Astrocyte (in vitro differentiated cells and primary cell): ENCODE measurements around the gene PDE11A. TPM values are rescaled to one million over a fixed set of nuclear protein-coding genes. Genes with fewer than 3 reads are reported as not detected.

ENCODE experiments used
- DNase-seq: peaks from one replicate; pipeline ENCODE4 v3.0.0-alpha.2; 2010; ENCODE audit warnings: low read depth
- FAIRE-seq: peaks from 2 replicates; lab custom pipeline; 2011; peaks lifted over from hg19 to GRCh38; lab: Jason Lieb, UNC
- H2AFZ ChIP-seq: 2 replicates; pipeline ENCODE4 v1.6.0; 2012; ENCODE audit warnings: low read depth, low read length, inconsistent platforms
- H3K27ac ChIP-seq: 2 replicates; pipeline ENCODE4 v1.5.1; 2011; ENCODE audit warnings: low read depth, low read length, inconsistent platforms
- H3K27me3 ChIP-seq: 2 replicates; pipeline ENCODE4 v1.6.0; 2011; ENCODE audit warnings: low read length, inconsistent platforms; ENCODE audit not compliant: insufficient read depth
- H3K36me3 ChIP-seq: 2 replicates; pipeline ENCODE4 v1.5.1; 2011; ENCODE audit warnings: low read length, inconsistent platforms; ENCODE audit not compliant: insufficient read depth
- H3K4me1 ChIP-seq: 2 replicates; pipeline ENCODE4 v1.5.1; 2011; ENCODE audit warnings: low read length, inconsistent platforms; ENCODE audit not compliant: insufficient read depth
- H3K4me2 ChIP-seq: 2 replicates; pipeline ENCODE4 v1.6.0; 2012; ENCODE audit warnings: low read length, inconsistent platforms
- H3K4me3 ChIP-seq: 2 replicates; pipeline ENCODE4 v1.5.1; 2011; ENCODE audit warnings: low read depth, mild to moderate bottlenecking, low read length, inconsistent platforms; ENCODE audit not compliant: insufficient read depth
- H3K79me2 ChIP-seq: 2 replicates; pipeline ENCODE4 v1.6.0; 2012; ENCODE audit warnings: mild to moderate bottlenecking, low read length, inconsistent platforms; ENCODE audit not compliant: insufficient read depth
- H3K9ac ChIP-seq: 2 replicates; pipeline ENCODE4 v1.6.0; 2012; ENCODE audit warnings: mild to moderate bottlenecking, low read length, inconsistent platforms
- H3K9me3 ChIP-seq: 2 replicates; pipeline ENCODE4 v1.5.1; 2012; ENCODE audit warnings: low read depth, mild to moderate bottlenecking, low read length, inconsistent platforms; ENCODE audit not compliant: insufficient read depth
- H4K20me1 ChIP-seq: 2 replicates; pipeline ENCODE4 v1.6.0; 2012; ENCODE audit warnings: low read length, inconsistent platforms; ENCODE audit not compliant: insufficient read depth
- H3K27ac Mint-ChIP-seq: one replicate; pipeline ENCODE4 v1.8.0; 2021; ENCODE audit warnings: mild to moderate bottlenecking, mixed read lengths; ENCODE audit not compliant: unreplicated experiment
- H3K27me3 Mint-ChIP-seq: one replicate; pipeline ENCODE4 v1.8.0; 2021; ENCODE audit warnings: low read depth, mixed read lengths; ENCODE audit not compliant: unreplicated experiment
- H3K36me3 Mint-ChIP-seq: one replicate; pipeline ENCODE4 v1.8.0; 2021; ENCODE audit warnings: low read depth, mixed read lengths; ENCODE audit not compliant: unreplicated experiment
- H3K4me1 Mint-ChIP-seq: one replicate; pipeline ENCODE4 v1.8.0; 2021; ENCODE audit warnings: low read depth, mixed read lengths; ENCODE audit not compliant: unreplicated experiment
- H3K4me3 Mint-ChIP-seq: one replicate; pipeline ENCODE4 v1.8.0; 2021; ENCODE audit warnings: mild to moderate bottlenecking, moderate library complexity, mixed read lengths; ENCODE audit not compliant: unreplicated experiment
- H3K9me3 Mint-ChIP-seq: one replicate; pipeline ENCODE4 v1.8.0; 2021; ENCODE audit warnings: mild to moderate bottlenecking, mixed read lengths; ENCODE audit not compliant: unreplicated experiment
- EZH2 ChIP-seq: IDR thresholded peaks from 2 replicates; pipeline ENCODE4 v1.6.1; 2012; ENCODE audit warnings: mild to moderate bottlenecking, low read length, inconsistent platforms; ENCODE audit not compliant: insufficient read depth
- total RNA-seq: library from RNA; stranded (reverse); gene quantifications from 2 replicates; pipeline ENCODE4 v1.2.1, GENCODE V29; 2021
- TF ChIP-seq, protein P1 (sequence below): IDR thresholded peaks from 2 replicates; pipeline ENCODE4 v1.5.1; 2011; ENCODE audit warnings: low read depth, mild to moderate bottlenecking, inconsistent platforms, low read length, moderate library complexity; ENCODE audit not compliant: insufficient read depth

PDE11A gene
- total RNA-seq, 1 donor from 2014 or later = 0.45 TPM

DNA sequence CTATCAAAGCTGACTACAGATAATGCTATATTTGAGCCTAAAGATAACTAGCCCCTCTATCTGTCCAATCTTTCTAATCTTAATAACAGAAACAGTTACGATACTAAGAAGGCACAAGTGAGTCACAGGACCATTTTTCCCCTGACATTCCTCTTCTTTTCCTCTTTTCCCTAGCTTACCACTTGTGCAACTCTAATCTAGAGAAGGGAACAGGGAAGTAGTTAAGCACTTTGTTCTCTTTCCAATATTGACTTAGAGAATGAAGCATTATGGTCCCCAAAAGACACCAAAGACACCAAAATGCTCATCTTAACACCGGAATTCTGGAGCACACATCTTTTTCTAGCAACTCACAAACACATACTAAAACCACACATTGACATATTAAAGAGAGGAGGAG, 1.8 kb downstream of the PDE11A start:
- Mint-ChIP-seq H3K27ac (no peak overlapping the region), H3K27me3 (no peaks in the 10 kb centered on the region), H3K4me1 (peaks cover 21% of the 10 kb centered on the region), H3K4me3 (no peak overlapping the region), H3K36me3 (no peaks in the 10 kb centered on the region), H3K9me3 (no peaks in the 10 kb centered on the region)
- DNase-seq (peak; percentile 9), FAIRE-seq (no peak)
- Histone ChIP-seq H3K27me3 (no peaks in the 10 kb centered on the region), H4K20me1 (no peaks in the 10 kb centered on the region), H3K27ac (no peak overlapping the region), H3K4me2 (no peak overlapping the region), H3K9ac (no peak overlapping the region), H3K79me2 (no peaks in the 10 kb centered on the region), H3K4me1 (peaks cover 9% of the 10 kb centered on the region), H3K9me3 (no peaks in the 10 kb centered on the region), H3K4me3 (no peak overlapping the region), H2AFZ (no peak overlapping the region), H3K36me3 (no peaks in the 10 kb centered on the region)
- TF ChIP-seq EZH2 = no peak
- TF ChIP-seq, protein P1, sequence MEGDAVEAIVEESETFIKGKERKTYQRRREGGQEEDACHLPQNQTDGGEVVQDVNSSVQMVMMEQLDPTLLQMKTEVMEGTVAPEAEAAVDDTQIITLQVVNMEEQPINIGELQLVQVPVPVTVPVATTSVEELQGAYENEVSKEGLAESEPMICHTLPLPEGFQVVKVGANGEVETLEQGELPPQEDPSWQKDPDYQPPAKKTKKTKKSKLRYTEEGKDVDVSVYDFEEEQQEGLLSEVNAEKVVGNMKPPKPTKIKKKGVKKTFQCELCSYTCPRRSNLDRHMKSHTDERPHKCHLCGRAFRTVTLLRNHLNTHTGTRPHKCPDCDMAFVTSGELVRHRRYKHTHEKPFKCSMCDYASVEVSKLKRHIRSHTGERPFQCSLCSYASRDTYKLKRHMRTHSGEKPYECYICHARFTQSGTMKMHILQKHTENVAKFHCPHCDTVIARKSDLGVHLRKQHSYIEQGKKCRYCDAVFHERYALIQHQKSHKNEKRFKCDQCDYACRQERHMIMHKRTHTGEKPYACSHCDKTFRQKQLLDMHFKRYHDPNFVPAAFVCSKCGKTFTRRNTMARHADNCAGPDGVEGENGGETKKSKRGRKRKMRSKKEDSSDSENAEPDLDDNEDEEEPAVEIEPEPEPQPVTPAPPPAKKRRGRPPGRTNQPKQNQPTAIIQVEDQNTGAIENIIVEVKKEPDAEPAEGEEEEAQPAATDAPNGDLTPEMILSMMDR = no peak

DNA sequence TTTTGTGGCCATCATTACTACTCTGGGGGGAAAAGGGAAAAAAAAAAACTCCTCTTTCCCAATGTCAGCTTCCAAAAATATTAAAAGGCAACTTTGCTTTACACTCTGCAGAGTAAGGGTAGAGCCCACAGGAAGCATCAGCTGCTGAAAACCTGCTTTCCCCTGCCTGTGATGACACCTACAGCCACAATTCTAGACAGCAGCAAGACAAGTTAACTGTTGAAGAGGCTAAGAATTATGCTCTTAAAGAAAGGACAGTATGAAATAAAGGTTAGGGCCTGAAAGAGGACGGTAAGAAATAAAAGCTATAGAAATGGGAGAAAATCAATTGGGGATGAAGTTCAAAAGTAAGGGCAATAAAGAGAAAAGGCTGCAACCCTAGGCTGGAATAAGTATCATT, 3.0 kb downstream of the PDE11A start:
- no peak overlapping the region for H3K4me2 ChIP-seq
- TF ChIP-seq EZH2 = no peak
- TF ChIP-seq, protein P1 = no peak
- DNase-seq = peak; percentile 3
- no peak overlapping the region for H3K4me3 Mint-ChIP-seq
- no peaks in the 10 kb centered on the region for H3K9me3 ChIP-seq
- no peaks in the 10 kb centered on the region for H3K27me3 ChIP-seq
- H3K36me3 Mint-ChIP-seq = no peaks in the 10 kb centered on the region
- H3K4me1 Mint-ChIP-seq = peaks cover 17% of the 10 kb centered on the region
- H3K27ac ChIP-seq = no peak overlapping the region
- H3K9me3 Mint-ChIP-seq = no peaks in the 10 kb centered on the region
- FAIRE-seq = no peak
- H4K20me1 ChIP-seq = no peaks in the 10 kb centered on the region
- H3K36me3 ChIP-seq = no peaks in the 10 kb centered on the region
- H3K27me3 Mint-ChIP-seq = no peaks in the 10 kb centered on the region
- peaks cover 9% of the 10 kb centered on the region for H3K4me1 ChIP-seq
- no peak overlapping the region for H3K4me3 ChIP-seq
- H2AFZ ChIP-seq = no peak overlapping the region
- no peak overlapping the region for H3K9ac ChIP-seq
- no peaks in the 10 kb centered on the region for H3K79me2 ChIP-seq
- no peak overlapping the region for H3K27ac Mint-ChIP-seq

DNA sequence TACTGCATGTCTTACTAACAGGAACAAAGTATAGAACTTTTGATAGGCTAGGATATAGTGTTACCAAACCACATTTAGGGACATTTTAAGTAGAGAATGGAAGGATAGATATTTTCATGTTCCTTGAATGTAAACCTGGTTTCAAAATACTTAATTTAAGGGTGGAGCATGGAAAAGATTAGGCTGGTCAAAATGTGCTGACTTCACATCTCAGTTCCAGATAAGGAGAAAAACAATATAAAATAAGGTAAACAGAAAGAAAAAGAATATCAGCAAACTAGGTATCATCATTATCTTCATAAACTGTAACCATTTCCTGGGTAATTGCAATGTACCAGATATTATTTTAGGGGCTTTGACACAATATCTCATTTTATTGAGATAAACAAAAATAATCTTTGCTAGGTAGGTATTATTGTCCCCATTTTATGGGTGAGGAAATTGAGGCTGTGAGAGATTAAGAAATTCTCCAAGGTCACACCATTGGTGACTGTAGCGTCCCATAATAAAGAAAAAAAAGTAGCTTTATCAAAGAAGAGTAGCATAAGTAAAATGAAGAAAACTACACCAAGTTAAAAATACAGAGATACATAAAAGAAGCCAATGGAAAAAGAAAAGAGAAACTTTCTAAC, 3.6 kb downstream of the PDE11A start:
- no peak for TF ChIP-seq EZH2
- TF ChIP-seq, protein P1 = no peak
- Mint-ChIP-seq H3K9me3 (no peaks in the 10 kb centered on the region), H3K27me3 (no peaks in the 10 kb centered on the region), H3K4me3 (no peak overlapping the region), H3K27ac (no peak overlapping the region), H3K36me3 (no peaks in the 10 kb centered on the region), H3K4me1 (peaks cover 13% of the 10 kb centered on the region)
- Histone ChIP-seq H3K27ac (no peak overlapping the region), H3K27me3 (no peaks in the 10 kb centered on the region), H3K9me3 (no peaks in the 10 kb centered on the region), H3K79me2 (no peaks in the 10 kb centered on the region), H3K4me2 (no peak overlapping the region), H3K36me3 (no peaks in the 10 kb centered on the region), H3K4me1 (peaks cover 9% of the 10 kb centered on the region), H4K20me1 (no peaks in the 10 kb centered on the region), H3K4me3 (no peak overlapping the region), H3K9ac (no peak overlapping the region), H2AFZ (no peak overlapping the region)
- DNase-seq (no peak), FAIRE-seq (no peak)
